ENCODE data around the gene HECW1. TPM values are rescaled to one million over a fixed set of nuclear protein-coding genes. Genes with fewer than 3 reads are reported as not detected.
A peak's percentile ranks its signal among the peaks of the same experiment; 100 is the strongest.
"Not testable (repeated sequence)": the region's sequence is repeated elsewhere in the genome, so short reads cannot be mapped to it uniquely, and the experiment has no call there.

HECW1 gene
- total RNA-seq, 2 experiments from 2014 or later = not detected

DNA sequence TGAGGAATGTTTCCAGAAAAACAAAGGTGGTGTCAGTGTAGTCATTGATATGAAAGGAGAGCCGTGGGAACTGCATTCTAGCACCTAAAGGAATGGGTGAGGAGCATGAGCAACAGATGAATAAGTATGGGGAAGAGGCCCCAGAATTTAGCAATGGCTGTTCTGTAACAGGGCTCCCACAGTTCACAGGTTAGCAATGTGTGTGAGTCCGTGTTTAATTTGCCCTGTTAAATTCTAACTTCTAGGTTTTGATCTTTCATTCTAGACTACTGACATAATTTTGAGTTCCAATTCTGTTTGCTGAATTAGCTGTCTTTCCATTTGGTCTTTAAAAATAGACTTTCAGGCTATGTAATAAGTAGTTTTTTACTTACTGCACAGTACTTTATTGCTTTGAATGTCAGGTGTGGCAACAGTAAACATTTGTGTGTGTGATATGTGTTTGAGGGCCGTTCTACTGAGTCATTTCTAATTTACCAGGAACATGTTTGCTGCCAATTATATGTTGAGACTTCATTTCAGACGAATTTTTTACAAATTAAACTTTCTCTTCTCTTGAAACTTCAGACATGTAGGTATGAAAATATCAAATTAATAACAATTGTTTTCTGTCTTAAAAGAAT, 479.2 kb downstream of the HECW1 start:
- no peak overlapping the region for H3K27ac Mint-ChIP-seq
- CTCF ChIA-PET = interaction anchor here (1.5 to 2.1 kb wide), 2 partner anchors 9 to 108 kb away, joined by 9 to 16 read pairs; partner anchors contain the start of gene STK17A
- H3K36me3 Mint-ChIP-seq (ENCODE audit: low read depth) = peaks cover 46% of the 10 kb centered on the region
- peaks cover 76% of the 10 kb centered on the region for H3K4me1 Mint-ChIP-seq
- POLR2A ChIA-PET = interaction anchor here (1.2 to 11.0 kb wide), 6 partner anchors 9 to 138 kb away, joined by 3 to 304 read pairs (median 14); partner anchors contain the start of genes COA1 and STK17A
- no peaks in the 10 kb centered on the region for H3K9me3 Mint-ChIP-seq
- no peak for DNase-seq
- H3K27me3 Mint-ChIP-seq = no peaks in the 10 kb centered on the region
- H3K4me3 Mint-ChIP-seq = no peak overlapping the region

- Mint-ChIP-seq H3K4me1 (peaks cover 74% of the 10 kb centered on the region), H3K27me3 (no peaks in the 10 kb centered on the region), H3K27ac (no peak overlapping the region), H3K36me3 (ENCODE audit: low read depth) (peaks cover 49% of the 10 kb centered on the region), H3K9me3 (no peaks in the 10 kb centered on the region), H3K4me3 (no peak overlapping the region)
- ChIA-PET POLR2A (interaction anchor here (0.6 to 11.0 kb wide), 6 partner anchors 10 to 56 kb away, joined by 3 to 304 read pairs (median 9); partner anchors contain the start of gene STK17A), CTCF (interaction anchor here (0.8 to 2.1 kb wide), 2 partner anchors 10 to 108 kb away, joined by 3 to 16 read pairs; partner anchors contain the start of gene STK17A)
- no peak for DNase-seq
Measured at GRCh38 chr7:43592326-43592725, 479.9 kb downstream of the HECW1 start.

DNA sequence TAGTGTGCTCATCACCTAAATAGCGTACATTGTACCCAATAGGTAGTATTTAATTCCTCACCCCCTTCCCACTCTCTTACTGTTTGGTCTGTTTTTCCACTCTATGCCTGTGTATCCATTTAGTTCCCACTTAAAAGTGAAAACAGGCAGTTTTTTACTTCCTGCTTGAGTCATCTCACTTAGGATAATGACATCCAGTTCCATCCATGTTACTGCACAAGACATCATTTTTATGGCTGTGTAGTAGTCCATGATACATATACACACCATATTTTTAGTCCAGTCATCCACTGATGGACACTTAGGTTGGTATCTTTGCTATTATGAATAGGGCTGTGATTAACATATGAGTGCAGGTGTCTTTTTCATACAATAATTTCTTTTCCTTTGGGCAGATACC, 480.6 kb downstream of the HECW1 start:
- Mint-ChIP-seq H3K4me3 (no peak overlapping the region), H3K27ac (no peak overlapping the region), H3K4me1 (peaks cover 71% of the 10 kb centered on the region), H3K9me3 (no peaks in the 10 kb centered on the region), H3K27me3 (no peaks in the 10 kb centered on the region), H3K36me3 (ENCODE audit: low read depth) (peaks cover 51% of the 10 kb centered on the region)
- no peak for DNase-seq
- CTCF ChIA-PET = interaction anchor here (0.8 kb wide), 1 partner anchor 107 kb away, joined by 3 read pairs; no protein-coding TSS in a partner anchor
- POLR2A ChIA-PET = interaction anchor here (1.7 to 11.0 kb wide), 3 partner anchors 10 to 55 kb away, joined by 4 to 304 read pairs (median 15); partner anchors contain the start of gene STK17A

DNA sequence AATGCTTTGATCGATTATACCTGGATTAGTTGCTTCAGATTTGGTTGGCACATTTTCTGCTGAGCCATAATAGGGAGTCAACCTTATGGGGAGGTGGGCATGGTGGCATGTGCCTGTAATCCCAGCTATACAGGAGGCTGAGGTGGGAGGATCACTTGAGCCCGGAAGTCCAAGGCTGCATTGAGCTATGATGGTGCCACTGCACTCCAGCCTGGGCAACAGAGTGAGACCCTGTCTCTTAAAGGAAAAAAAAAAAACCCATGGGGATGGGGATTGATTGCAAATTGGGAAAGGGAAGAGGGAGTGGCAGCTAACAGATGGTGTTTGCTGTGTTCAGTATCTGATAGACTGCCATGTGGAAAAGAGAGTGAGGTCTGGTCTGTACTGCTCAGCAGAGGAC, 481.6 kb downstream of the HECW1 start:
- ChIA-PET POLR2A (interaction anchor here (1.3 to 1.5 kb wide), 2 partner anchors 19 to 54 kb away, joined by 3 read pairs; no protein-coding TSS in a partner anchor), CTCF (interaction anchor here (0.7 to 2.0 kb wide), 4 partner anchors 12 to 245 kb away, joined by 3 to 16 read pairs (median 6); partner anchors contain the start of gene STK17A)
- no peak overlapping the region for H3K27ac Mint-ChIP-seq
- H3K27me3 Mint-ChIP-seq = no peaks in the 10 kb centered on the region
- H3K36me3 Mint-ChIP-seq (ENCODE audit: low read depth) = peaks cover 50% of the 10 kb centered on the region
- H3K9me3 Mint-ChIP-seq = no peaks in the 10 kb centered on the region
- peaks cover 63% of the 10 kb centered on the region for H3K4me1 Mint-ChIP-seq
- no peak for DNase-seq
- H3K4me3 Mint-ChIP-seq = no peak overlapping the region

- H3K4me3 Mint-ChIP-seq, H3K27ac Mint-ChIP-seq, POLR2A ChIA-PET, H3K27me3 Mint-ChIP-seq, DNase-seq, H3K9me3 Mint-ChIP-seq: not testable (repeated sequence)
- peaks cover 50% of the 10 kb centered on the region for H3K36me3 Mint-ChIP-seq (ENCODE audit: low read depth)
- peaks cover 53% of the 10 kb centered on the region for H3K4me1 Mint-ChIP-seq
- CTCF ChIA-PET = interaction anchor here (1.3 kb wide), 1 partner anchor 14 kb away, joined by 6 read pairs; the partner anchor contains the start of gene STK17A
Measured at GRCh38 chr7:43596426-43596825, 484.0 kb downstream of the HECW1 start.

DNA sequence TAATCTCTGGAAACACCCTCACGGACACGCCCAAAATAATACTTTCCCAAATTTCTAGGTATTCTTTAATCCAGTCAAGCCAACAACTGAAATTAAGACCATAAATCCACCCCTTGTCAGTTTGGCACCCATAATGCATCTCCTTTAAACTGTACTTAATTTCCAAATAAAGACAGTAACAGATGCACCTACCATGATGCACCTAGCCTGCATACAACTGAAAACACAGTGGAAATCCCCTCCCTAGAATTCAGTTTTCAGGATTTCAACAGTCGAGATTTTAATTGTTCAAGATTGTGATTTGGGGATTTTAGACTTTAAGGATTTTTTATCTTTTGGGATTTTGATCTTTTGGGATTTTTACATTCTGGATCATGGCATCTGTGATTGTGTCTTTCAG, 487.6 kb downstream of the HECW1 start:
- Mint-ChIP-seq H3K27ac (no peak overlapping the region), H3K36me3 (ENCODE audit: low read depth) (peaks cover 49% of the 10 kb centered on the region), H3K9me3 (no peaks in the 10 kb centered on the region), H3K27me3 (no peaks in the 10 kb centered on the region), H3K4me3 (no peak overlapping the region), H3K4me1 (peaks cover 27% of the 10 kb centered on the region)
- ChIA-PET CTCF (no interaction called here), POLR2A (no interaction called here)
- DNase-seq = no peak

GRCh38 chr7:43602256-43602655, 489.8 kb downstream of the HECW1 start:
- Mint-ChIP-seq H3K27ac (no peak overlapping the region), H3K27me3 (no peaks in the 10 kb centered on the region), H3K4me1 (peaks cover 28% of the 10 kb centered on the region), H3K9me3 (no peaks in the 10 kb centered on the region), H3K4me3 (no peak overlapping the region), H3K36me3 (ENCODE audit: low read depth) (peaks cover 45% of the 10 kb centered on the region)
- POLR2A ChIA-PET = interaction anchor here (0.7 to 1.7 kb wide), 2 partner anchors 19 to 98 kb away, joined by 3 to 4 read pairs; partner anchors contain the start of gene STK17A
- CTCF ChIA-PET = interaction anchor here (1.7 to 2.3 kb wide), 2 partner anchors 20 to 236 kb away, joined by 3 to 12 read pairs; partner anchors contain the start of gene STK17A
- DNase-seq = no peak

DNA sequence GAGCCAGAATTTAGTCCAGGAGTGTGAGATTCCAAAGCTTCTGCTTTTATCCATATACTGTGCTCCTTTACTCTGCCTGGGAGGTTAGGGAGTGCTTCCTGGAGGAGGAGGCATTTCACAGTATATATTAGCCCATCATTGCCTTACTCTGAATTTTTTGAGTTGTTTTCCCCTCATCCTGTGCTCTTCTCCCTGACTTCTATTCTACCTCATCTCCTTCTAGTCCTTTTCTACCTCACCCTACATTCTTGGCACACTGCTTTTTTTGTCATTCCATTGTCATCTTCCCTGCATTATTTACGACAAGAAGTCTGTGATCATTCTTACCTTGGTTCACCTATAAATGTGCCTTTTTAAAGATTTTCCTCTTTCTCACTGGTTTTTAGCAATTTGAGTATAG, 491.8 kb downstream of the HECW1 start:
- H3K4me3 Mint-ChIP-seq = no peak overlapping the region
- no peak for DNase-seq
- H3K4me1 Mint-ChIP-seq = peaks cover 28% of the 10 kb centered on the region
- POLR2A ChIA-PET = interaction anchor here (0.9 to 1.8 kb wide), 3 partner anchors 8 to 97 kb away, joined by 3 to 4 read pairs (median 4); partner anchors contain the start of gene STK17A
- H3K9me3 Mint-ChIP-seq = no peaks in the 10 kb centered on the region
- CTCF ChIA-PET = interaction anchor here (1.2 kb wide), 1 partner anchor 21 kb away, joined by 4 read pairs; the partner anchor contains the start of gene STK17A
- H3K27me3 Mint-ChIP-seq = no peaks in the 10 kb centered on the region
- no peak overlapping the region for H3K27ac Mint-ChIP-seq
- peaks cover 43% of the 10 kb centered on the region for H3K36me3 Mint-ChIP-seq (ENCODE audit: low read depth)

DNA sequence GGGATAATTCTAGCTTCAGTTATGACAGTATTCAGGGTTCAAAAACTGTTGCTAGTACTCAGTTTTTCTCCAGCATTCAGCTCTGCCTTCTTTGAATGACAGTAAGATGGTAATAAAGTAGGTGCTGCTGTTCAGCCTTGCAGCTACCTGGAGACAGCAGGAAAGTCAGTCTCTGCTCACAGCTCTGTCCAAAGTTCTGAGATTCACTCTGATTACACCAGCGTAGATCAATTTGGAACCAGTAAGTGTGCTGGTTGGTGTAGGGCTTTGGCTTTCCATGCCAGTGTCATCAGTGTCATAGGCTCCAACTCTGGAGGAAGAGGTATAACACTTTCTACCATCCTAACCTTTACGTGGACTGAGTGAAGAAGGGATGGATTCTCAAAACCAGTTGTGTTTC, 496.6 kb downstream of the HECW1 start:
- ChIA-PET POLR2A (no interaction called here), CTCF (interaction anchor here (1.2 to 1.4 kb wide), 2 partner anchors 26 to 40 kb away, joined by 3 read pairs; partner anchors contain the start of gene STK17A)
- Mint-ChIP-seq H3K4me3 (no peak overlapping the region), H3K36me3 (ENCODE audit: low read depth) (peaks cover 66% of the 10 kb centered on the region), H3K9me3 (no peaks in the 10 kb centered on the region), H3K4me1 (peaks cover 49% of the 10 kb centered on the region), H3K27me3 (no peaks in the 10 kb centered on the region), H3K27ac (no peak overlapping the region)
- no peak for DNase-seq

DNA sequence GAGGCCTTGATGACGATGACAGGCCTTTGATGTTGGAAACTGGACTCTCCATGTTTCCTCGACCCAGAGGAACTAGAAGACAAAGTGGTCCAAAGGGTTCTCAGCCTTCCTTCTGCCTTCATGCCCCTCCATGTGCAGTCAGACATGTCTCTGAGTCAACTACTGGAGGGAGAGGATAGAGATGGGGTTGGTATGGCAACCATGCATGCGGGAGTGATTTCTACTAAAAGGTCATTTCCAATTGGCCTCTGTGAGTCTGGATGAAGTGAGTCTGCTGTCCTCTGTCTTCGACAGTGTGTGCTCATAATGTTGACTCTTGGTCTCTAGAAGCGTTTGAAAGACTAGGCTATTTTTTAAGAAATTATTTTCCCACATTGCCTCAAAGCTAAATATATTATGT, 499.7 kb downstream of the HECW1 start:
- Mint-ChIP-seq H3K27ac (peak overlapping the region; percentile 79), H3K27me3 (no peaks in the 10 kb centered on the region), H3K4me3 (no peak overlapping the region), H3K9me3 (no peaks in the 10 kb centered on the region), H3K36me3 (ENCODE audit: low read depth) (peaks cover 65% of the 10 kb centered on the region), H3K4me1 (peaks cover 46% of the 10 kb centered on the region)
- POLR2A ChIA-PET = interaction anchor here (1.3 to 3.0 kb wide), 8 partner anchors 8 to 38 kb away, joined by 3 to 18 read pairs (median 4); partner anchors contain the start of gene STK17A
- no peak for DNase-seq
- CTCF ChIA-PET = interaction anchor here (1.1 to 4.5 kb wide), 3 partner anchors 9 to 87 kb away, joined by 4 to 23 read pairs (median 14); partner anchors contain the start of gene STK17A

- Mint-ChIP-seq H3K4me1 (peaks cover 46% of the 10 kb centered on the region), H3K27ac (peak overlapping the region; percentile 79), H3K27me3 (no peaks in the 10 kb centered on the region), H3K9me3 (no peaks in the 10 kb centered on the region), H3K4me3 (no peak overlapping the region), H3K36me3 (ENCODE audit: low read depth) (peaks cover 65% of the 10 kb centered on the region)
- POLR2A ChIA-PET = interaction anchor here (0.9 to 3.0 kb wide), 14 partner anchors 9 to 87 kb away, joined by 3 to 18 read pairs (median 4); partner anchors contain the start of gene STK17A
- CTCF ChIA-PET = interaction anchor here (1.0 to 4.5 kb wide), 4 partner anchors 8 to 225 kb away, joined by 3 to 23 read pairs (median 9); partner anchors contain the start of gene STK17A
- DNase-seq = no peak
Measured at GRCh38 chr7:43612599-43613589, 500.4 kb downstream of the HECW1 start.

Data from activated CD4-positive, alpha-beta memory T cell treated with anti-CD3 and anti-CD28 coated beads, Interleukin-2, amount 10 ng/mL, durations not matched to agents 7 days and 5 days (primary cell).